SIG-M5 (cell line): Measurements from ENCODE around the gene IL9R.
"Not testable (repeated sequence)": the region's sequence is repeated elsewhere in the genome, so short reads cannot be mapped to it uniquely, and the experiment has no call there.

ENCODE experiments used
- DNase-seq: peaks from one replicate; lab custom pipeline; 2025; lab: John Stamatoyannopoulos, UW

The IL9R gene

DNA sequence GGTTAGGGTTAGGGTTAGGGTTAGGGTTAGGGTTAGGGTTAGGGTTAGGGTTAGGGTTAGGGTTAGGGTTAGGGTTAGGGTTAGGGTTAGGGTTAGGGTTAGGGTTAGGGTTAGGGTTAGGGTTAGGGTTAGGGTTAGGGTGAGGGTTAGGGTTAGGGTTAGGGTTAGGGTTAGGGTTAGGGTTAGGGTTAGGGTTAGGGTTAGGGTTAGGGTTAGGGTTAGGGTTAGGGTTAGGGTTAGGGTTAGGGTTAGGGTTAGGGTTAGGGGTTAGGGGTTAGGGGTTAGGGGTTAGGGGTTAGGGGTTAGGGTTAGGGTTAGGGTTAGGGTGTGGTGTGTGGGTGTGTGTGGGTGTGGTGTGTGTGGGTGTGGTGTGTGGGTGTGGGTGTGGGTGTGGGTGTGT is 33.0 kb downstream of the IL9R start:
- DNase-seq: not testable (repeated sequence)
